HepG2 (cell line): Measurements from ENCODE around the gene CRIP1. TPM values are rescaled to one million over a fixed set of nuclear protein-coding genes. Genes with fewer than 3 reads are reported as not detected.

Source experiments
- HNRNPUL1 ChIP-seq: fragments of 200-400 bp; formaldehyde crosslinking; IDR thresholded peaks from 2 replicates; pipeline ENCODE4 v1.6.1; 2017; ENCODE audit warnings: low read depth, mild to moderate bottlenecking, low read length, moderate library complexity
- SKI ChIP-seq: fragments of 450-650 bp; IDR thresholded peaks from one replicate; pipeline ENCODE4 v1.6.1; 2018; ENCODE audit warnings: mild to moderate bottlenecking; ENCODE audit not compliant: partially characterized antibody
- ZNF660 ChIP-seq: sonication (generic); formaldehyde crosslinking; IDR thresholded peaks from 2 replicates; pipeline ENCODE4 v1.5.1; 2020; ENCODE audit warnings: mild to moderate bottlenecking, low read depth, missing genetic modification reagents, borderline replicate concordance
- polyA plus RNA-seq, 8 experiments: library from polyadenylated mRNA; depleted of rRNA in 3 of 8; stranded (reverse) in 7 of 8; unstranded in 1 of 8; fragments of >200 nt; fragmentation: Illumina TruSeq in 4 of 8; extraction: Trizol in 4 of 8; gene quantifications; 2 replicates each; pipeline versions ENCODE4 v1.2.1 to v1.2.3, GENCODE V29; 2011 to 2016; ENCODE audit warnings: low read depth in 4 of 8, missing spikeins in 1 of 8, mixed read lengths in 1 of 8; ENCODE audit not compliant: insufficient read depth in 1 of 8
- total RNA-seq, 5 experiments: library from RNA; depleted of rRNA; stranded (reverse); fragments of >200 nt; fragmentation: Illumina TruSeq; extraction: Trizol; gene quantifications; 2 replicates each; pipeline ENCODE4 v1.2.3, GENCODE V29; 2016; ENCODE audit warnings: low read depth in 1 of 5
- TF ChIP-seq, protein P1 (sequence below): sonication (generic); formaldehyde crosslinking; IDR thresholded peaks from one replicate; pipeline ENCODE4 v1.5.1; 2020; ENCODE audit warnings: mild to moderate bottlenecking, missing genetic modification reagents; ENCODE audit errors: not compliant biosample characterization
- TF ChIP-seq, protein P2 (sequence below): sonication (generic); formaldehyde crosslinking; IDR thresholded peaks from 2 replicates; pipeline ENCODE4 v1.5.0; 2020; ENCODE audit warnings: mild to moderate bottlenecking, low read depth, missing genetic modification reagents, borderline replicate concordance
- TF ChIP-seq, protein P3 (sequence below): sonication (generic); formaldehyde crosslinking; IDR thresholded peaks from 2 replicates; pipeline ENCODE4 v1.5.0; 2020; ENCODE audit warnings: mild to moderate bottlenecking, missing genetic modification reagents, borderline replicate concordance
- TF ChIP-seq, protein P4 (sequence below): IDR thresholded peaks from 2 replicates; pipeline ENCODE4 v1.6.1; 2016; ENCODE audit warnings: missing compliant biosample characterization, missing genetic modification reagents, borderline replicate concordance
- TF ChIP-seq, protein P5 (sequence below): sonication (generic); formaldehyde crosslinking; IDR thresholded peaks from 2 replicates; pipeline ENCODE4 v1.4.0; 2020; ENCODE audit warnings: mild to moderate bottlenecking, missing genetic modification reagents

Gene CRIP1
- total and polyA plus RNA-seq, 2 of the 13 experiments (the other 11 are each of a cell fraction or from before 2014, with no cell fraction given) = 53.9 to 59.5 TPM

DNA sequence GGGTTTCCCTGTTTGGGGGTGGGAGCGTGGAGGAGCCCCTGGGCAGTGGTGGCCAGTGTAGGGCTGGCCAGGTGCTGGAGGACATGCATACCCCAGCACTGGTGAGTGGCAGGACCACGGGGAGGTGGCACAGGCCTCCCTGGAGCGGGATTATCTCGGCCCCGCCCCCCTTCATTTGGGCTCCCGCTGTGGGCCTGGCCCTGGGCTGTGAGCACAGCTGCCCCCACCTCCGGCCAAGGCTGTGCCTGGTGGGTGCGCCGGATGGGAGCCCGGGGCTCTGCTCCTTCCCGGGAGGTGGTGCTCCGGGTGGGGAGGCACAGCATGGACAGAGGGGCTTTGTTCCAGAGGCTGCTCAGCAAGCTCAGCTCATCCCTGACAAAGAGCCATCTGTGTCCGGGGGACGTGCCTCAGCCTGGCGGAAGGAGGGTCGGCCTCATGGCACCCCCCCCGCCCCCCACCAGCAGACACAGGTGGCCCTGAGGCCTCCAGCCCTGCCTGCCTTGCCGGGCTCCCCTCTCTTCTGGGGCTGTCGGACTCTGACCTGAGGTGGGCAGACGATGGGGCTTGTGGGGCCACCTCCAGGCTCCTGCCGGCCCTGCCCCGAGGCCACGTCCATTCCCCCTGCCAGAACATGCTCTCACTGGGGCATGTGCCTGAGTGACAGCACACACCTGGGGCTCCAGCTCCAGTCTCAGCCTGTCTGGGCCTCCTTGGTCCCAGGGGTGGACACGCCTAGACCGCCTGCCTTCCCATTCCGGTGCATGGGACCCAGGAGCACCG lies 12.8 kb downstream of the CRIP1 start (continued):
- TF ChIP-seq, protein P1, sequence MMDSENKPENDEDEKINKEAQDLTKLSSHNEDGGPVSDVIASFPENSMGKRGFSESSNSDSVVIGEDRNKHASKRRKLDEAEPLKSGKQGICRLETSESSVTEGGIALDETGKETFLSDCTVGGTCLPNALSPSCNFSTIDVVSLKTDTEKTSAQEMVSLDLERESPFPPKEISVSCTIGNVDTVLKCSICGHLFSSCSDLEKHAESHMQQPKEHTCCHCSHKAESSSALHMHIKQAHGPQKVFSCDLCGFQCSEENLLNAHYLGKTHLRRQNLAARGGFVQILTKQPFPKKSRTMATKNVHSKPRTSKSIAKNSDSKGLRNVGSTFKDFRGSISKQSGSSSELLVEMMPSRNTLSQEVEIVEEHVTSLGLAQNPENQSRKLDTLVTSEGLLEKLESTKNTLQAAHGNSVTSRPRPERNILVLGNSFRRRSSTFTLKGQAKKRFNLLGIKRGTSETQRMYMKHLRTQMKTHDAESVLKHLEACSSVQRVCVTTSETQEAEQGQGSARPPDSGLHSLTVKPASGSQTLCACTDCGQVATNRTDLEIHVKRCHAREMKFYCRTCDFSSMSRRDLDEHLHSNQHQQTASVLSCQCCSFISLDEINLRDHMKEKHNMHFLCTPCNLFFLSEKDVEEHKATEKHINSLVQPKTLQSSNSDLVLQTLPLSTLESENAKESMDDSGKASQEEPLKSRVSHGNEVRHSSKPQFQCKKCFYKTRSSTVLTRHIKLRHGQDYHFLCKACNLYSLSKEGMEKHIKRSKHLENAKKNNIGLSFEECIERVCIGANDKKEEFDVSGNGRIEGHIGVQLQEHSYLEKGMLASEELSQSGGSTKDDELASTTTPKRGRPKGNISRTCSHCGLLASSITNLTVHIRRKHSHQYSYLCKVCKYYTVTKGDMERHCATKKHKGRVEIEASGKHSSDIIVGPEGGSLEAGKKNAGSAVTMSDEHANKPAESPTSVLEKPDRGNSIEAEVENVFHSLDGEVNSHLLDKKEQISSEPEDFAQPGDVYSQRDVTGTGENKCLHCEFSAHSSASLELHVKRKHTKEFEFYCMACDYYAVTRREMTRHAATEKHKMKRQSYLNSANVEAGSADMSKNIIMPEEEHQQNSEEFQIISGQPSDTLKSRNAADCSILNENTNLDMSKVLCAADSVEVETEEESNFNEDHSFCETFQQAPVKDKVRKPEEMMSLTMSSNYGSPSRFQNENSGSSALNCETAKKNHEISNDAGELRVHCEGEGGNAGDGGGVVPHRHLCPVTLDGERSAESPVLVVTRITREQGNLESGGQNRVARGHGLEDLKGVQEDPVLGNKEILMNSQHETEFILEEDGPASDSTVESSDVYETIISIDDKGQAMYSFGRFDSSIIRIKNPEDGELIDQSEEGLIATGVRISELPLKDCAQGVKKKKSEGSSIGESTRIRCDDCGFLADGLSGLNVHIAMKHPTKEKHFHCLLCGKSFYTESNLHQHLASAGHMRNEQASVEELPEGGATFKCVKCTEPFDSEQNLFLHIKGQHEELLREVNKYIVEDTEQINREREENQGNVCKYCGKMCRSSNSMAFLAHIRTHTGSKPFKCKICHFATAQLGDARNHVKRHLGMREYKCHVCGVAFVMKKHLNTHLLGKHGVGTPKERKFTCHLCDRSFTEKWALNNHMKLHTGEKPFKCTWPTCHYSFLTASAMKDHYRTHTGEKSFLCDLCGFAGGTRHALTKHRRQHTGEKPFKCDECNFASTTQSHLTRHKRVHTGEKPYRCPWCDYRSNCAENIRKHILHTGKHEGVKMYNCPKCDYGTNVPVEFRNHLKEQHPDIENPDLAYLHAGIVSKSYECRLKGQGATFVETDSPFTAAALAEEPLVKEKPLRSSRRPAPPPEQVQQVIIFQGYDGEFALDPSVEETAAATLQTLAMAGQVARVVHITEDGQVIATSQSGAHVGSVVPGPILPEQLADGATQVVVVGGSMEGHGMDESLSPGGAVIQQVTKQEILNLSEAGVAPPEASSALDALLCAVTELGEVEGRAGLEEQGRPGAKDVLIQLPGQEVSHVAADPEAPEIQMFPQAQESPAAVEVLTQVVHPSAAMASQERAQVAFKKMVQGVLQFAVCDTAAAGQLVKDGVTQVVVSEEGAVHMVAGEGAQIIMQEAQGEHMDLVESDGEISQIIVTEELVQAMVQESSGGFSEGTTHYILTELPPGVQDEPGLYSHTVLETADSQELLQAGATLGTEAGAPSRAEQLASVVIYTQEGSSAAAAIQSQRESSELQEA (CRISPR knock-in tag) = no peak
- TF ChIP-seq ZNF660 (CRISPR knock-in tag) = no peak
- TF ChIP-seq, protein P2, sequence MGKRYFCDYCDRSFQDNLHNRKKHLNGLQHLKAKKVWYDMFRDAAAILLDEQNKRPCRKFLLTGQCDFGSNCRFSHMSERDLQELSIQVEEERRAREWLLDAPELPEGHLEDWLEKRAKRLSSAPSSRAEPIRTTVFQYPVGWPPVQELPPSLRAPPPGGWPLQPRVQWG (CRISPR knock-in tag) = no peak
- no peak for TF ChIP-seq HNRNPUL1
- TF ChIP-seq, protein P3, sequence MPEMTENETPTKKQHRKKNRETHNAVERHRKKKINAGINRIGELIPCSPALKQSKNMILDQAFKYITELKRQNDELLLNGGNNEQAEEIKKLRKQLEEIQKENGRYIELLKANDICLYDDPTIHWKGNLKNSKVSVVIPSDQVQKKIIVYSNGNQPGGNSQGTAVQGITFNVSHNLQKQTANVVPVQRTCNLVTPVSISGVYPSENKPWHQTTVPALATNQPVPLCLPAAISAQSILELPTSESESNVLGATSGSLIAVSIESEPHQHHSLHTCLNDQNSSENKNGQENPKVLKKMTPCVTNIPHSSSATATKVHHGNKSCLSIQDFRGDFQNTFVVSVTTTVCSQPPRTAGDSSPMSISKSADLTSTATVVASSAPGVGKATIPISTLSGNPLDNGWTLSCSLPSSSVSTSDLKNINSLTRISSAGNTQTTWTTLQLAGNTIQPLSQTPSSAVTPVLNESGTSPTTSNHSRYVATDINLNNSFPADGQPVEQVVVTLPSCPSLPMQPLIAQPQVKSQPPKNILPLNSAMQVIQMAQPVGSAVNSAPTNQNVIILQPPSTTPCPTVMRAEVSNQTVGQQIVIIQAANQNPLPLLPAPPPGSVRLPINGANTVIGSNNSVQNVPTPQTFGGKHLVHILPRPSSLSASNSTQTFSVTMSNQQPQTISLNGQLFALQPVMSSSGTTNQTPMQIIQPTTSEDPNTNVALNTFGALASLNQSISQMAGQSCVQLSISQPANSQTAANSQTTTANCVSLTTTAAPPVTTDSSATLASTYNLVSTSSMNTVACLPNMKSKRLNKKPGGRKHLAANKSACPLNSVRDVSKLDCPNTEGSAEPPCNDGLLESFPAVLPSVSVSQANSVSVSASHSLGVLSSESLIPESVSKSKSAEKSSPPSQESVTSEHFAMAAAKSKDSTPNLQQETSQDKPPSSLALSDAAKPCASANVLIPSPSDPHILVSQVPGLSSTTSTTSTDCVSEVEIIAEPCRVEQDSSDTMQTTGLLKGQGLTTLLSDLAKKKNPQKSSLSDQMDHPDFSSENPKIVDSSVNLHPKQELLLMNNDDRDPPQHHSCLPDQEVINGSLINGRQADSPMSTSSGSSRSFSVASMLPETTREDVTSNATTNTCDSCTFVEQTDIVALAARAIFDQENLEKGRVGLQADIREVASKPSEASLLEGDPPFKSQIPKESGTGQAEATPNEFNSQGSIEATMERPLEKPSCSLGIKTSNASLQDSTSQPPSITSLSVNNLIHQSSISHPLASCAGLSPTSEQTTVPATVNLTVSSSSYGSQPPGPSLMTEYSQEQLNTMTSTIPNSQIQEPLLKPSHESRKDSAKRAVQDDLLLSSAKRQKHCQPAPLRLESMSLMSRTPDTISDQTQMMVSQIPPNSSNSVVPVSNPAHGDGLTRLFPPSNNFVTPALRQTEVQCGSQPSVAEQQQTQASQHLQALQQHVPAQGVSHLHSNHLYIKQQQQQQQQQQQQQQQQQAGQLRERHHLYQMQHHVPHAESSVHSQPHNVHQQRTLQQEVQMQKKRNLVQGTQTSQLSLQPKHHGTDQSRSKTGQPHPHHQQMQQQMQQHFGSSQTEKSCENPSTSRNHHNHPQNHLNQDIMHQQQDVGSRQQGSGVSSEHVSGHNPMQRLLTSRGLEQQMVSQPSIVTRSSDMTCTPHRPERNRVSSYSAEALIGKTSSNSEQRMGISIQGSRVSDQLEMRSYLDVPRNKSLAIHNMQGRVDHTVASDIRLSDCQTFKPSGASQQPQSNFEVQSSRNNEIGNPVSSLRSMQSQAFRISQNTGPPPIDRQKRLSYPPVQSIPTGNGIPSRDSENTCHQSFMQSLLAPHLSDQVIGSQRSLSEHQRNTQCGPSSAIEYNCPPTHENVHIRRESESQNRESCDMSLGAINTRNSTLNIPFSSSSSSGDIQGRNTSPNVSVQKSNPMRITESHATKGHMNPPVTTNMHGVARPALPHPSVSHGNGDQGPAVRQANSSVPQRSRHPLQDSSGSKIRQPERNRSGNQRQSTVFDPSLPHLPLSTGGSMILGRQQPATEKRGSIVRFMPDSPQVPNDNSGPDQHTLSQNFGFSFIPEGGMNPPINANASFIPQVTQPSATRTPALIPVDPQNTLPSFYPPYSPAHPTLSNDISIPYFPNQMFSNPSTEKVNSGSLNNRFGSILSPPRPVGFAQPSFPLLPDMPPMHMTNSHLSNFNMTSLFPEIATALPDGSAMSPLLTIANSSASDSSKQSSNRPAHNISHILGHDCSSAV (CRISPR knock-in tag) = no peak; the same call in 1 of the 2 replicates
- TF ChIP-seq, protein P4, sequence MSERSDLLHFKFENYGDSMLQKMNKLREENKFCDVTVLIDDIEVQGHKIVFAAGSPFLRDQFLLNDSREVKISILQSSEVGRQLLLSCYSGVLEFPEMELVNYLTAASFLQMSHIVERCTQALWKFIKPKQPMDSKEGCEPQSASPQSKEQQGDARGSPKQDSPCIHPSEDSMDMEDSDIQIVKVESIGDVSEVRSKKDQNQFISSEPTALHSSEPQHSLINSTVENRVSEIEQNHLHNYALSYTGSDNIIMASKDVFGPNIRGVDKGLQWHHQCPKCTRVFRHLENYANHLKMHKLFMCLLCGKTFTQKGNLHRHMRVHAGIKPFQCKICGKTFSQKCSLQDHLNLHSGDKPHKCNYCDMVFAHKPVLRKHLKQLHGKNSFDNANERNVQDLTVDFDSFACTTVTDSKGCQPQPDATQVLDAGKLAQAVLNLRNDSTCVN = no peak
- TF ChIP-seq SKI = peak; percentile 24
- TF ChIP-seq, protein P5, sequence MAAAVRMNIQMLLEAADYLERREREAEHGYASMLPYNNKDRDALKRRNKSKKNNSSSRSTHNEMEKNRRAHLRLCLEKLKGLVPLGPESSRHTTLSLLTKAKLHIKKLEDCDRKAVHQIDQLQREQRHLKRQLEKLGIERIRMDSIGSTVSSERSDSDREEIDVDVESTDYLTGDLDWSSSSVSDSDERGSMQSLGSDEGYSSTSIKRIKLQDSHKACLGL (CRISPR knock-in tag) = no peak; the same call in 1 of the 2 replicates
